B cell (primary cell): ENCODE results near the gene SLC2A6. TPM values are rescaled to one million over a fixed set of nuclear protein-coding genes. Genes with fewer than 3 reads are reported as not detected.

Experiments used
- ATAC-seq: fragments of 200-7000 bp; cut with Tn5 transposase; one replicate; pipeline ENCODE4 v1.10.0; 2021; ENCODE audit warnings: low read depth, mild to moderate bottlenecking, moderate number of reproducible peaks, moderate library complexity
- CTCF ChIA-PET: fragments of 350-600 bp; sonication (Branson Sonifier 250); formaldehyde crosslinking; loops from one replicate; lab custom pipeline; 2021; ENCODE audit warnings: antibody characterized with exemption, inconsistent platforms; lab: Charles Lee
- POLR2A ChIA-PET: fragments of 350-600 bp; sonication (Branson Sonifier 250); formaldehyde crosslinking; loops from one replicate; lab custom pipeline; 2021; ENCODE audit warnings: antibody characterized with exemption; lab: Charles Lee
- DNase-seq: peaks from one replicate; pipeline ENCODE4 v3.0.0; 2013
- H2AFZ ChIP-seq: 2 replicates; pipeline ENCODE4 v1.6.1; 2012; ENCODE audit warnings: mild to moderate bottlenecking, low read depth, low read length; ENCODE audit not compliant: insufficient read depth, poor library complexity, severe bottlenecking
- H3K27ac ChIP-seq, 2 donors: 1 replicate in 1 of 2; 2 replicates in 1 of 2; pipeline ENCODE4 v1.5.1; 2012 to 2013; ENCODE audit warnings: low read length in 2 of 2, mild to moderate bottlenecking in 2 of 2, moderate library complexity in 1 of 2
- H3K27me3 ChIP-seq, 4 experiments: fragments of 200-600 bp in 1 of 4; sonication (generic) in 1 of 4; replicated peaks in 1 of 4; 1 replicate in 2 of 4; 2 replicates in 2 of 4; pipeline versions ENCODE4 v1.6.1 to v1.7.0; 2013 to 2016; ENCODE audit warnings: low read length in 3 of 4, mild to moderate bottlenecking in 2 of 4, mixed read lengths in 1 of 4, moderate library complexity in 1 of 4; ENCODE audit not compliant: insufficient read depth in 4 of 4, control insufficient read depth in 3 of 4; ENCODE audit errors: control extremely low read depth in 1 of 4
- H3K36me3 ChIP-seq, 2 experiments: replicated peaks in 1 of 2; 1 replicate in 1 of 2; 2 replicates in 1 of 2; pipeline versions ENCODE4 v1.6.1 to v1.7.1; 2013; ENCODE audit warnings: low read length in 1 of 2; ENCODE audit not compliant: insufficient read depth in 2 of 2, control insufficient read depth in 1 of 2; ENCODE audit errors: control extremely low read depth in 1 of 2, extremely low read depth in 1 of 2
- H3K4me1 ChIP-seq, 2 donors: fragments of 200-600 bp in 1 of 2; sonication (generic) in 1 of 2; 1 replicate in 1 of 2; 2 replicates in 1 of 2; pipeline versions ENCODE4 v1.5.1 to v1.6.1; 2013 to 2017; ENCODE audit warnings: low read length in 2 of 2; ENCODE audit not compliant: control insufficient read depth in 2 of 2, insufficient read depth in 2 of 2
- H3K4me2 ChIP-seq: replicated peaks from 2 replicates; pipeline ENCODE3; 2012; ENCODE audit warnings: mild to moderate bottlenecking, low read depth, low read length; ENCODE audit not compliant: poor library complexity, severe bottlenecking
- H3K4me3 ChIP-seq, 5 experiments: fragments of 200-600 bp in 1 of 5; sonication (generic) in 1 of 5; 1 replicate in 3 of 5; 2 replicates in 2 of 5; pipeline versions ENCODE4 v1.5.1 to v1.7.0; 2011 to 2016; ENCODE audit warnings: low read length in 4 of 5, mild to moderate bottlenecking in 4 of 5, low read depth in 2 of 5, control low read depth in 1 of 5, moderate library complexity in 1 of 5; ENCODE audit not compliant: insufficient read depth in 1 of 5; ENCODE audit errors: control extremely low read depth in 1 of 5, extremely low read depth in 1 of 5
- H3K79me2 ChIP-seq: fragments of 200-600 bp; sonication (generic); one replicate; pipeline ENCODE4 v1.6.0; 2016; ENCODE audit warnings: low read length; ENCODE audit not compliant: control insufficient read depth, insufficient read depth
- H3K9ac ChIP-seq: fragments of 200-600 bp; sonication (generic); 2 replicates; pipeline ENCODE4 v1.6.1; 2017; ENCODE audit warnings: mild to moderate bottlenecking, low read length, moderate library complexity
- H3K9me3 ChIP-seq, 3 donors: one replicate each; pipeline versions ENCODE4 v1.6.1 to v1.7.1; 2013; ENCODE audit warnings: low read length in 2 of 3; ENCODE audit not compliant: control insufficient read depth in 2 of 3, insufficient read depth in 1 of 3; ENCODE audit errors: control extremely low read depth in 1 of 3
- H4K20me1 ChIP-seq: 2 replicates; pipeline ENCODE4 v1.6.0; 2012; ENCODE audit warnings: mild to moderate bottlenecking, low read length; ENCODE audit not compliant: insufficient read depth, control insufficient read depth, poor library complexity, severe bottlenecking
- H3K27ac Mint-ChIP-seq: one replicate; pipeline ENCODE4 v1.8.0; 2021; ENCODE audit warnings: mixed read lengths
- H3K27me3 Mint-ChIP-seq: one replicate; pipeline ENCODE4 v1.8.0; 2021; ENCODE audit warnings: mixed read lengths
- H3K4me1 Mint-ChIP-seq: one replicate; pipeline ENCODE4 v1.8.0; 2021; ENCODE audit warnings: mixed read lengths
- H3K4me3 Mint-ChIP-seq: one replicate; pipeline ENCODE4 v1.8.0; 2021; ENCODE audit warnings: mixed read lengths
- H3K9me3 Mint-ChIP-seq: one replicate; pipeline ENCODE4 v1.8.0; 2022; ENCODE audit warnings: mixed read lengths; ENCODE audit not compliant: insufficient read depth
- CTCF ChIP-seq: fragments of 200-600 bp; IDR thresholded peaks from one replicate; pipeline ENCODE4 v1.8.0; 2022; ENCODE audit warnings: antibody characterized with exemption, mild to moderate bottlenecking
- EZH2 ChIP-seq: IDR thresholded peaks from 2 replicates; pipeline ENCODE4 v1.6.1; 2012; ENCODE audit warnings: borderline replicate concordance, low read depth, mild to moderate bottlenecking, moderate library complexity, low read length; ENCODE audit not compliant: insufficient read depth, poor library complexity, severe bottlenecking
- WGBS: methylation state at CpG from one replicate; pipeline ENCODE4 v1.1.5; 2013; ENCODE audit warnings: missing lambda C conversion rate; ENCODE audit not compliant: insufficient coverage; 5-methylcytosine and 5-hydroxymethylcytosine counted together
- intact Hi-C: fragments of 100-400 bp; cut with micrococcal nuclease; formaldehyde crosslinking; loops from one replicate; pipeline ENCODE4 v1.10.0; 2022
- polyA plus RNA-seq: library from polyadenylated mRNA; depleted of rRNA; stranded (reverse); fragments of >200 nt; gene quantifications from 2 replicates; pipeline ENCODE4 v1.2.3, GENCODE V29; 2012
- total RNA-seq, 2 donors: library from RNA; stranded (reverse); fragments of 120-200 nt in 1 of 2; gene quantifications; 1 replicate in 1 of 2; 2 replicates in 1 of 2; pipeline versions ENCODE4 v1.2.3 to v1.2.4, GENCODE V29; 2013 to 2022

SLC2A6 gene
- total and polyA plus RNA-seq, 2 donors (not counting 1 experiment from before 2014, with no cell fraction given): 51.8 to 108 TPM

- ATAC-seq (no peak), DNase-seq (no peak)
- Histone ChIP-seq H3K9me3 (peaks cover 0 to 5% (median 0%) of the 10 kb centered on the region in 3 donors), H3K4me2 (no peak overlapping the region), H3K4me3 (no peak overlapping the region), H3K36me3 (no peaks in the 10 kb centered on the region), H4K20me1 (no peaks in the 10 kb centered on the region), H3K4me1 (peaks cover 0 to 4% of the 10 kb centered on the region in 2 donors), H3K27ac (no peak overlapping the region), H2AFZ (no peak overlapping the region), H3K9ac (no peak overlapping the region), H3K27me3 (peaks cover 0 to 9% (median 1%) of the 10 kb centered on the region in 4 experiments), H3K79me2 (no peaks in the 10 kb centered on the region)
- Mint-ChIP-seq H3K9me3 (no peaks in the 10 kb centered on the region), H3K4me1 (no peaks in the 10 kb centered on the region), H3K27me3 (peaks cover 14% of the 10 kb centered on the region), H3K4me3 (no peak overlapping the region), H3K27ac (no peak overlapping the region)
- CTCF ChIA-PET: no interaction called here
- WGBS: 91% methylated on average over 26 of the region's 27 CpGs
- POLR2A ChIA-PET: no interaction called here
- intact Hi-C loops: no loop called here
- no peak for TF ChIP-seq EZH2
- TF ChIP-seq CTCF: no peak
Measured at GRCh38 chr9:133510926-133511505, 32.1 kb upstream of the SLC2A6 start.

GRCh38 chr9:133509179-133510083 lies 30.5 kb upstream of the SLC2A6 start:
- CTCF ChIA-PET: no interaction called here
- Mint-ChIP-seq H3K4me1 (no peaks in the 10 kb centered on the region), H3K4me3 (no peak overlapping the region), H3K27me3 (peaks cover 12% of the 10 kb centered on the region), H3K9me3 (no peaks in the 10 kb centered on the region), H3K27ac (no peak overlapping the region)
- Histone ChIP-seq H3K27ac (no peak overlapping the region), H2AFZ (no peak overlapping the region), H4K20me1 (no peaks in the 10 kb centered on the region), H3K9ac (no peak overlapping the region), H3K27me3 (peaks cover 0 to 13% (median 1%) of the 10 kb centered on the region in 4 experiments), H3K36me3 (no peaks in the 10 kb centered on the region), H3K4me1 (peaks cover 0 to 4% of the 10 kb centered on the region in 2 donors), H3K9me3 (peaks cover 0 to 5% (median 0%) of the 10 kb centered on the region in 3 donors), H3K4me3 (no peak overlapping the region), H3K79me2 (no peaks in the 10 kb centered on the region), H3K4me2 (no peak overlapping the region)
- WGBS: 22% methylated on average over 20 of the region's 26 CpGs
- intact Hi-C loops: no loop called here
- POLR2A ChIA-PET: no interaction called here
- no peak for TF ChIP-seq EZH2
- no peak for TF ChIP-seq CTCF
- DNase-seq (no peak), ATAC-seq (no peak)
